Measurements from ENCODE around the gene SULT1E1. TPM values are rescaled to one million over a fixed set of nuclear protein-coding genes. Genes with fewer than 3 reads are reported as not detected.

SULT1E1 gene
- total and polyA plus RNA-seq, 2 experiments from 2014 or later: not detected

GRCh38 chr4:69849297-69849696 lies 10.6 kb downstream of the SULT1E1 start:
- Histone ChIP-seq H3K4me3 (no peak overlapping the region), H3K36me3 (no peaks in the 10 kb centered on the region), H3K27me3 (no peaks in the 10 kb centered on the region), H3K4me1 (ENCODE audit: low read depth) (no peaks in the 10 kb centered on the region), H3K27ac (no peak overlapping the region), H3K9me3 (ENCODE audit: low read depth) (no peaks in the 10 kb centered on the region)
- peak in 1 of 2 donors; percentile 50 for DNase-seq (ENCODE audit: low read depth in 1 of 2, low spot score in 1 of 2)
- TF ChIP-seq, protein P1, sequence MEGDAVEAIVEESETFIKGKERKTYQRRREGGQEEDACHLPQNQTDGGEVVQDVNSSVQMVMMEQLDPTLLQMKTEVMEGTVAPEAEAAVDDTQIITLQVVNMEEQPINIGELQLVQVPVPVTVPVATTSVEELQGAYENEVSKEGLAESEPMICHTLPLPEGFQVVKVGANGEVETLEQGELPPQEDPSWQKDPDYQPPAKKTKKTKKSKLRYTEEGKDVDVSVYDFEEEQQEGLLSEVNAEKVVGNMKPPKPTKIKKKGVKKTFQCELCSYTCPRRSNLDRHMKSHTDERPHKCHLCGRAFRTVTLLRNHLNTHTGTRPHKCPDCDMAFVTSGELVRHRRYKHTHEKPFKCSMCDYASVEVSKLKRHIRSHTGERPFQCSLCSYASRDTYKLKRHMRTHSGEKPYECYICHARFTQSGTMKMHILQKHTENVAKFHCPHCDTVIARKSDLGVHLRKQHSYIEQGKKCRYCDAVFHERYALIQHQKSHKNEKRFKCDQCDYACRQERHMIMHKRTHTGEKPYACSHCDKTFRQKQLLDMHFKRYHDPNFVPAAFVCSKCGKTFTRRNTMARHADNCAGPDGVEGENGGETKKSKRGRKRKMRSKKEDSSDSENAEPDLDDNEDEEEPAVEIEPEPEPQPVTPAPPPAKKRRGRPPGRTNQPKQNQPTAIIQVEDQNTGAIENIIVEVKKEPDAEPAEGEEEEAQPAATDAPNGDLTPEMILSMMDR (IDR thresholded peaks at IDR 0.05; ENCODE audit: low read depth, low read length): no peak

DNA sequence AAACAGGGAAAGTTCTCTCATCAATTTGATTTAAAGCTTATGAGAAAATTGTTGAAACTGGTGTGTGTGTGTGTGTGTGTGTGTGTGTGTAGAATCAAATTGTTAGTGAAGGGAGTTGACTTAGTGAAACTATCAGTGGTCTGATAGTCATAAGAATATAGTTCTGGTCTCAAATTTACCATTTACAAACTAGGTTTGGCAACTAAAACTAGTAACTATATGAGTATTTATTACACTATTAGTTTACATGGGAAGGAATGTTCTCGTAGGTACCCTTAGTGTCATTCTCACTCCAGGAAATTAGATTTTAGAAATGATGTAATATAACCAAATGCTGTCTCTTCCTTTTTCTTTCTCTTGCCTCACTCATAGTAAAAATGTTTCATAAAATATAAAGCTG lies 11.9 kb downstream of the SULT1E1 start:
- H3K4me3 ChIP-seq: no peak overlapping the region
- H3K4me1 ChIP-seq (ENCODE audit: low read depth): no peaks in the 10 kb centered on the region
- H3K36me3 ChIP-seq: no peaks in the 10 kb centered on the region
- TF ChIP-seq, protein P1 (IDR thresholded peaks at IDR 0.05; ENCODE audit: low read depth, low read length): no peak
- no peak for DNase-seq (ENCODE audit: low read depth in 1 of 2, low spot score in 1 of 2)
- H3K27ac ChIP-seq: no peak overlapping the region
- no peaks in the 10 kb centered on the region for H3K9me3 ChIP-seq (ENCODE audit: low read depth)
- H3K27me3 ChIP-seq: no peaks in the 10 kb centered on the region

- TF ChIP-seq, protein P1 (IDR thresholded peaks at IDR 0.05; ENCODE audit: low read depth, low read length): no peak
- Histone ChIP-seq H3K4me3 (no peak overlapping the region), H3K27me3 (no peaks in the 10 kb centered on the region), H3K36me3 (no peaks in the 10 kb centered on the region), H3K27ac (no peak overlapping the region), H3K9me3 (ENCODE audit: low read depth) (no peaks in the 10 kb centered on the region), H3K4me1 (ENCODE audit: low read depth) (no peaks in the 10 kb centered on the region)
- DNase-seq (ENCODE audit: low read depth in 1 of 2, low spot score in 1 of 2): no peak
These were observed 16.0 kb downstream of the SULT1E1 start for GRCh38 chr4:69843932-69844331.

GRCh38 chr4:69843301-69843700 lies 16.6 kb downstream of the SULT1E1 start:
- no peak for DNase-seq (ENCODE audit: low read depth in 1 of 2, low spot score in 1 of 2)
- H3K4me1 ChIP-seq (ENCODE audit: low read depth): no peaks in the 10 kb centered on the region
- TF ChIP-seq, protein P1 (IDR thresholded peaks at IDR 0.05; ENCODE audit: low read depth, low read length): no peak
- H3K27me3 ChIP-seq: no peaks in the 10 kb centered on the region
- no peak overlapping the region for H3K4me3 ChIP-seq
- no peaks in the 10 kb centered on the region for H3K9me3 ChIP-seq (ENCODE audit: low read depth)
- H3K27ac ChIP-seq: no peak overlapping the region
- no peaks in the 10 kb centered on the region for H3K36me3 ChIP-seq

GRCh38 chr4:69838977-69839376 lies 21.0 kb downstream of the SULT1E1 start:
- H3K4me3 ChIP-seq: no peak overlapping the region
- no peaks in the 10 kb centered on the region for H3K36me3 ChIP-seq
- no peaks in the 10 kb centered on the region for H3K4me1 ChIP-seq (ENCODE audit: low read depth)
- H3K9me3 ChIP-seq (ENCODE audit: low read depth): no peaks in the 10 kb centered on the region
- DNase-seq (ENCODE audit: low read depth in 1 of 2, low spot score in 1 of 2): no peak
- H3K27ac ChIP-seq: no peak overlapping the region
- TF ChIP-seq, protein P1 (IDR thresholded peaks at IDR 0.05; ENCODE audit: low read depth, low read length): no peak
- H3K27me3 ChIP-seq: no peaks in the 10 kb centered on the region

- no peak overlapping the region for H3K27ac ChIP-seq
- no peak overlapping the region for H3K4me3 ChIP-seq
- H3K4me1 ChIP-seq (ENCODE audit: low read depth): no peaks in the 10 kb centered on the region
- H3K36me3 ChIP-seq: no peaks in the 10 kb centered on the region
- H3K27me3 ChIP-seq: no peaks in the 10 kb centered on the region
- TF ChIP-seq, protein P1 (IDR thresholded peaks at IDR 0.05; ENCODE audit: low read depth, low read length): no peak
- H3K9me3 ChIP-seq (ENCODE audit: low read depth): no peaks in the 10 kb centered on the region
- no peak for DNase-seq (ENCODE audit: low read depth in 1 of 2, low spot score in 1 of 2)
These were observed 23.7 kb downstream of the SULT1E1 start for GRCh38 chr4:69836287-69836686.
